ENCODE data around the gene PRDM4. TPM values are rescaled to one million over a fixed set of nuclear protein-coding genes. Genes with fewer than 3 reads are reported as not detected.
A peak's percentile ranks its signal among the peaks of the same experiment; 100 is the strongest.

PRDM4 gene
- total RNA-seq, 1 experiment from 2014 or later = 20.5 TPM

- TF ChIP-seq, protein P1, sequence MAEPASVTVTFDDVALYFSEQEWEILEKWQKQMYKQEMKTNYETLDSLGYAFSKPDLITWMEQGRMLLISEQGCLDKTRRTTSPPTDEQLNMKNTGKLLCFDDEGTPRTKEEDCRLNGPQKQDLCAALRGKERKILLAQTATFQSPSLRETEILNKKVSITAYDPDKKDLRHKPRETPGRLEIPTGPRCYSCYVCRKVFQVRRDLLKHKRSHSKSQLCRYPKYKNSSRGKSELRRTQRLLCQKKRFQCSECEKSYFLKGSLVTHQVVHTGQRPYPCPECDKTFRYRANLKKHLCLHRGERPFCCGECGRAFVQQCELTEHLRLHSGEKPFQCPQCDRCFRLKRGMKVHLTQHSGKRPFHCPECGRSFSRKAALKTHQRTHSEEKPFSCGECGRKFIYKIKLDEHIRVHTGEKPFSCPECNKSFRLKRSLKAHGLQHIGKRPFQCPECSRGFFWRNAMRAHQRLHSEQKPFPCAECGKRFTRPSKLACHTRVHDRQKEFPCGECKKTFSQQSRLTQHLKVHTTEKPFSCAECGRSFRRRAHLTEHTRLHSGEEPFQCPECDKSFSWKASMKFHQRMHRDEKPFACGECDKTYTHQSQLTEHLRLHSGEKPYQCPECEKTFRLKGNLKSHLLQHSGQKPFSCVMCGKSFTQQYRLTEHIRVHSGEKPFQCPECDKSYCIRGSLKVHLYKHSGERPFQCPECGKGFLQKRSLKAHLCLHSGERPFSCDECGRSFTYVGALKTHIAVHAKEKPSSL (CRISPR knock-in tag; conservative IDR thresholded peaks at IDR 0.05) = no peak
- no peak for TF ChIP-seq ZNF317 (CRISPR knock-in tag; IDR thresholded peaks at IDR 0.05; ENCODE audit: borderline replicate concordance, low read depth)
- peak; percentile 57; the same call in 1 of the 2 replicates for TF ChIP-seq TP53 (CRISPR knock-in tag; IDR thresholded peaks at IDR 0.05)
- TF ChIP-seq ZNF416 (CRISPR knock-in tag; IDR thresholded peaks at IDR 0.05) = no peak
- no peak for TF ChIP-seq ZNF281 (CRISPR knock-in tag; IDR thresholded peaks at IDR 0.05)
- TF ChIP-seq NR3C1 (CRISPR knock-in tag; conservative IDR thresholded peaks at IDR 0.05; ENCODE audit: low read depth) = no peak
- TF ChIP-seq ATF6 (CRISPR knock-in tag; IDR thresholded peaks at IDR 0.05) = no peak
- TF ChIP-seq, protein P2, sequence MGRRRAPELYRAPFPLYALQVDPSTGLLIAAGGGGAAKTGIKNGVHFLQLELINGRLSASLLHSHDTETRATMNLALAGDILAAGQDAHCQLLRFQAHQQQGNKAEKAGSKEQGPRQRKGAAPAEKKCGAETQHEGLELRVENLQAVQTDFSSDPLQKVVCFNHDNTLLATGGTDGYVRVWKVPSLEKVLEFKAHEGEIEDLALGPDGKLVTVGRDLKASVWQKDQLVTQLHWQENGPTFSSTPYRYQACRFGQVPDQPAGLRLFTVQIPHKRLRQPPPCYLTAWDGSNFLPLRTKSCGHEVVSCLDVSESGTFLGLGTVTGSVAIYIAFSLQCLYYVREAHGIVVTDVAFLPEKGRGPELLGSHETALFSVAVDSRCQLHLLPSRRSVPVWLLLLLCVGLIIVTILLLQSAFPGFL (CRISPR knock-in tag; IDR thresholded peaks at IDR 0.05; ENCODE audit: borderline replicate concordance) = no peak
- TF ChIP-seq CBFB (CRISPR knock-in tag; IDR thresholded peaks at IDR 0.05; ENCODE audit: low read depth) = 0 out of 2 replicates have a peak, but pooled peaks have one; percentile 84
- 0 out of 2 replicates have a peak, but pooled peaks have one; percentile 24 for TF ChIP-seq ZBTB43 (CRISPR knock-in tag; IDR thresholded peaks at IDR 0.05)
- peak; percentile 62; the same call in 1 of the 2 replicates for TF ChIP-seq FOXK1 (CRISPR knock-in tag; IDR thresholded peaks at IDR 0.05)
- TF ChIP-seq RORB (CRISPR knock-in tag; IDR thresholded peaks at IDR 0.05) = no peak
- peak; percentile 59; the same call in 1 of the 2 replicates for TF ChIP-seq MYBL2 (CRISPR knock-in tag; IDR thresholded peaks at IDR 0.05)
- no peak for TF ChIP-seq ERG (CRISPR knock-in tag; IDR thresholded peaks at IDR 0.05)
- no peak for TF ChIP-seq USF1 (CRISPR knock-in tag; IDR thresholded peaks at IDR 0.05)
- TF ChIP-seq SMAD3 (CRISPR knock-in tag; IDR thresholded peaks at IDR 0.05; ENCODE audit: borderline replicate concordance) = no peak
- TF ChIP-seq HMGA2 (CRISPR knock-in tag; IDR thresholded peaks at IDR 0.05) = no peak
- no peak for TF ChIP-seq CDX4 (CRISPR knock-in tag; IDR thresholded peaks at IDR 0.05; ENCODE audit: borderline replicate concordance)
- TF ChIP-seq ARID4B (CRISPR knock-in tag; IDR thresholded peaks at IDR 0.05; ENCODE audit: borderline replicate concordance) = no peak; the same call in 1 of the 2 replicates
- TF ChIP-seq PRRX2 (CRISPR knock-in tag; IDR thresholded peaks at IDR 0.05) = no peak
Observed at GRCh38 chr12:107760809-107761501, at the start of gene PRDM4 (continued).
